Measurements from ENCODE around the gene TECTA. TPM values are rescaled to one million over a fixed set of nuclear protein-coding genes. Genes with fewer than 3 reads are reported as not detected.

TECTA gene
- total RNA-seq, 1 donor from 2014 or later, result 2.9 TPM

- no peak for DNase-seq
- TF ChIP-seq CTCF (IDR thresholded peaks at IDR 0.05; ENCODE audit: partially characterized antibody, unreplicated experiment), result no peak
- Mint-ChIP-seq H3K9me3 (ENCODE audit: unreplicated experiment) (no peaks in the 10 kb centered on the region), H3K4me1 (ENCODE audit: low read depth, unreplicated experiment) (peaks cover 6% of the 10 kb centered on the region), H3K36me3 (ENCODE audit: unreplicated experiment) (peaks cover under 1% of the 10 kb centered on the region), H3K4me3 (ENCODE audit: unreplicated experiment) (no peak overlapping the region), H3K27ac (ENCODE audit: unreplicated experiment) (no peak overlapping the region), H3K27me3 (ENCODE audit: unreplicated experiment) (no peaks in the 10 kb centered on the region)
Observed at GRCh38 chr11:121089566-121089965, 11.5 kb upstream of the TECTA start.

GRCh38 chr11:121090145-121090721 is 10.8 kb upstream of the TECTA start:
- Mint-ChIP-seq H3K27me3 (ENCODE audit: unreplicated experiment) (no peaks in the 10 kb centered on the region), H3K4me3 (ENCODE audit: unreplicated experiment) (no peak overlapping the region), H3K36me3 (ENCODE audit: unreplicated experiment) (peaks cover 7% of the 10 kb centered on the region), H3K9me3 (ENCODE audit: unreplicated experiment) (no peaks in the 10 kb centered on the region), H3K4me1 (ENCODE audit: low read depth, unreplicated experiment) (peaks cover 6% of the 10 kb centered on the region), H3K27ac (ENCODE audit: unreplicated experiment) (no peak overlapping the region)
- no peak for TF ChIP-seq CTCF (IDR thresholded peaks at IDR 0.05; ENCODE audit: partially characterized antibody, unreplicated experiment)
- DNase-seq, result no peak

GRCh38 chr11:121091492-121092152 is 9.4 kb upstream of the TECTA start:
- no peak overlapping the region for H3K4me3 Mint-ChIP-seq (ENCODE audit: unreplicated experiment)

GRCh38 chr11:121095561-121095960 is 5.5 kb upstream of the TECTA start:
- no peak overlapping the region for H3K27ac Mint-ChIP-seq (ENCODE audit: unreplicated experiment)
- H3K4me3 Mint-ChIP-seq (ENCODE audit: unreplicated experiment), result no peak overlapping the region
- peaks cover 7% of the 10 kb centered on the region for H3K36me3 Mint-ChIP-seq (ENCODE audit: unreplicated experiment)
- no peaks in the 10 kb centered on the region for H3K27me3 Mint-ChIP-seq (ENCODE audit: unreplicated experiment)
- DNase-seq, result no peak
- H3K4me1 Mint-ChIP-seq (ENCODE audit: low read depth, unreplicated experiment), result peaks cover 3% of the 10 kb centered on the region
- no peak for TF ChIP-seq CTCF (IDR thresholded peaks at IDR 0.05; ENCODE audit: partially characterized antibody, unreplicated experiment)
- no peaks in the 10 kb centered on the region for H3K9me3 Mint-ChIP-seq (ENCODE audit: unreplicated experiment)

More at GRCh38 chr11:121091492-121092152, 9.4 kb upstream of the TECTA start:
- Mint-ChIP-seq H3K27me3 (ENCODE audit: unreplicated experiment) (no peaks in the 10 kb centered on the region), H3K4me1 (ENCODE audit: low read depth, unreplicated experiment) (peaks cover 6% of the 10 kb centered on the region), H3K27ac (ENCODE audit: unreplicated experiment) (no peak overlapping the region), H3K9me3 (ENCODE audit: unreplicated experiment) (no peaks in the 10 kb centered on the region), H3K36me3 (ENCODE audit: unreplicated experiment) (peaks cover 7% of the 10 kb centered on the region)
- TF ChIP-seq CTCF (IDR thresholded peaks at IDR 0.05; ENCODE audit: partially characterized antibody, unreplicated experiment), result no peak
- no peak for DNase-seq

- no peaks in the 10 kb centered on the region for H3K27me3 Mint-ChIP-seq (ENCODE audit: unreplicated experiment)
- peaks cover 3% of the 10 kb centered on the region for H3K4me1 Mint-ChIP-seq (ENCODE audit: low read depth, unreplicated experiment)
- H3K9me3 Mint-ChIP-seq (ENCODE audit: unreplicated experiment), result no peaks in the 10 kb centered on the region
- H3K36me3 Mint-ChIP-seq (ENCODE audit: unreplicated experiment), result peaks cover 7% of the 10 kb centered on the region
- no peak for TF ChIP-seq CTCF (IDR thresholded peaks at IDR 0.05; ENCODE audit: partially characterized antibody, unreplicated experiment)
- H3K4me3 Mint-ChIP-seq (ENCODE audit: unreplicated experiment), result no peak overlapping the region
- H3K27ac Mint-ChIP-seq (ENCODE audit: unreplicated experiment), result no peak overlapping the region
- no peak for DNase-seq
Observed at GRCh38 chr11:121099364-121099763, 1.7 kb upstream of the TECTA start.

Measured in glutamatergic neuron (in vitro differentiated cells).